ENCODE measurements around the gene ZDHHC11B.
"Not testable (repeated sequence)": the region's sequence is repeated elsewhere in the genome, so short reads cannot be mapped to it uniquely, and the experiment has no call there.

Gene ZDHHC11B

GRCh38 chr5:751992-752391, 32.5 kb downstream of the ZDHHC11B start:
- DNase-seq: not testable (repeated sequence)

DNA sequence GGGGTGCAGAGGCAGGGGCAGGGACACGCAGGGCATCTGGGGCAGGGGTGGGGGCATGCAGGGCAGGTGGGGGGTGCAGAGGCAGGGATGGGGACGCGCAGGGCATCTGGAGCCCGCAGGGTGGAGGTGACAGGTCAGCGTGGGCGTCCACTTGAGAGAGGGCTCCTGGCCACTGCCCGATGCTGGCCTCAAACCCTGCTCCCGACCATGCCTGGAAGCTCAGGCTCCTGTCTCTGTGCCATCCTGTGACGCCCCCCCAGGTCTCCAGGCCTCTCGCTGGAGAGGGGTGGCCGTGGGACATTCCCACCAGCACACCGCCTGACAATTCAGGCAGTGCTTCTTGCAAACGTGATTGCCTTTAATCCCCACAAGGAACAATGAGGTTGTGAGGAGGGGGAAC, 33.0 kb downstream of the ZDHHC11B start:
- DNase-seq: no peak

GRCh38 chr5:750226-750625, 34.3 kb downstream of the ZDHHC11B start:
- DNase-seq: not testable (repeated sequence)

GRCh38 chr5:749101-749670, 35.3 kb downstream of the ZDHHC11B start:
- no peak for DNase-seq

DNA sequence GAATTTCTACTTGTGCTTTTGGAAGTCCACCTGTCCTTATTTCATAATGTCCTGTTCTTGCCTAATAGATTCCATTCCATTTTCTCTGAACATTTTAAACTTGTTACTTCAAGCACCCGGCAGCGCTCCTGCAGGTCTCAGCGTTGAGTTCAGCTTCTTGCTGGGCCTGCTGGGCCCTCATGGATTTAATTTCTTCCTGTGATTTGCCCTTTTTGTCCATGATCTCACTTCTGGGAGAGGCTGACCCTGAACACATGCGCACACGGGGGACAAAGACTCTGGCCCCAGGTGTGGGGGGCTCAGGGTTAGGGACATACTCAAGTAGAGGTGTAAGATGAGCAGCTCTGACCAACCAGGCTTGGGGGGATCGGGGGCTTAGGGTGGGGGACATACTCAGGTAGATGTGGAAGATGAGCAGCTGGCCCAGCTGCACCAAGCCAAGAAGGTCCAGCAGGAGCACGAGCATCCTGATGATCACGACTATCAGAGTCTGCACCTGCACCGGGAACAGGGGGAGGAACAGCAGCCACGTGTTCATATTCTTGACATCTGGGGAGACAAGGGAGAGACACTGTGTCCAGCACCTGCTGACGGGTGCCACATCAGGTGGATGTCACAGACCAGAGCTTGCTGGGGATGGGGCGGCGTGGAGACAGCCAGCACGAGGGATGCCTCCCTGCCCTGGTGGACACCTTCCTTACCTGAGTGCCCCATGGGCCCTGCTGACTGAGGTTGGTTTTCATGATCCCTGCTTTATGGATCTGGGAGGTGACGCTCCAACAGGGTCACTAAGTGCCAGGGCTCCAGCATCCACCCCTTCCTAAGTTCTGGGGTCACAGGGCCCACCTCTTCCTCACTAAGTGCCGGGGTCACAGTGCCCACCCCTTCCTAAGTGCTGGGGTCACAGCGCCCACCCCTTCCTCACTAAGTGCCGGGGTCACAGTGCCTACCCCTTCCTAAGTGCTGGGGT, 36.2 kb downstream of the ZDHHC11B start:
- not testable (repeated sequence) for DNase-seq

- DNase-seq: not testable (repeated sequence)
These were observed 37.2 kb downstream of the ZDHHC11B start for GRCh38 chr5:747303-747844.

DNA sequence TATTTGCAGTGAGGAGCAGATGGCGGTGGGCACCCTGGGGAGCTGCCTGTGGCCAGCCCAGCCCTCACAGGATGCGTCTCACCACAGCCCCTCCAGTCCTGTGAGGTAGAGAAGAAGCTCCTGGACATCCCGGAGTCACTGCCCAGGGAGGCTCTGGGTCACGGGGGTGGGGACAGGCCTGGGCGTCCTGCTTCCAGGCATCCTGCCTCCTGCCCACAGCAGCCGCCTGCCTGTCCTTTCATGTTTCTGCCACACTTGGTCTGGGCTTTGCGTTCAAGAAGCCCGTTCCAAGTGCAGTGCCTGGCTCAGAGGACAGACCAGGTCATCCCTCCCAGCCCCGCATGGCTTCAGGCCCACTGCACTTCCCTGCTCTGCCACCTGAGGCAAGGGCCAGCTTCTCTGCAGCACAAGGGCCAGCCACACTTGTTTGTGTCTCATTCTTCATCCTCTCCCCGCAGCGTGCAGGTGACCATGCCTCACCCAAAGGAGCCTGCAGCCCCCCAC, 38.2 kb downstream of the ZDHHC11B start:
- no peak for DNase-seq

DNA sequence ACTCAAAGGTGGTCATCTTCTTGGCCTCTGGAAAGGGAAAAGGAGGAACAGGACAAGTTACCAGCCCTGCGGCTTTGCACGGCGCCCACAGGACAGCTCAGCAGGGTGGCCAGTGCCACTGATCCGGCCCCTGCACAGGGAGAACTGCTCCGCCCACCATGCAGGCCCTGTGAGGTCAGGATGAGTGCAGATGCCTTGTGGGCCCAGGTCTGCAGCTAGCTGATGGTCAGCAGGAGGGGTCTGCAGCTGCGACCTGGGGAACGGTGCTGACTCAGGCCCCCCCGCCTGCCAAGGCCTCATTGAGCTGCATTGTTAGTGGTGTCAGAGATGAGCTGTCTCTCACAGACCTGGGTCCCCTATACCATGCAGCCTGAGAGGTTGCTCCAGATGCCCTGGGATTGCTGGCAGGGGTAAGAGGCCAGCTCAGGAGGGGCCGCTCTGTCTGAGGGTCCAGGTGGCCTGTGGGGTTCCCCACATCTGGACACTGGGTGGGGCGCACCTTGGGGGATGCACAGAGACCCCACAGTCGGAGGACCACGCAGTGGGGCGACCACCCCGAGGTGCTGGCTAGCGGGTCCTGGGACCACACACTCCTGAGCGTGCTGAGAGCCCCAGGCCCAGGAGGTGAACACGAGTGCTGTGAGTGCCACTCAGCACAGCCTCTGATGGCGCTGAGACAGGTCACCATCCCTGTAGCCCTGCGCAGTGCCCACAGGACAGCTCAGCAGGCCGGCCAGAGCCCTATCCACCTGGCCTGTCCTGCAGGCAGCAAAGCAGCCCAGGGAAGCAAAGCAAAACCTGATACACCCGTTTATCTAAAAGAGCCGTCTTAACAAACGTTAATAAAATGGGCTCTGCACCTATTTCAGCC, 39.0 kb downstream of the ZDHHC11B start:
- DNase-seq: not testable (repeated sequence)

DNA sequence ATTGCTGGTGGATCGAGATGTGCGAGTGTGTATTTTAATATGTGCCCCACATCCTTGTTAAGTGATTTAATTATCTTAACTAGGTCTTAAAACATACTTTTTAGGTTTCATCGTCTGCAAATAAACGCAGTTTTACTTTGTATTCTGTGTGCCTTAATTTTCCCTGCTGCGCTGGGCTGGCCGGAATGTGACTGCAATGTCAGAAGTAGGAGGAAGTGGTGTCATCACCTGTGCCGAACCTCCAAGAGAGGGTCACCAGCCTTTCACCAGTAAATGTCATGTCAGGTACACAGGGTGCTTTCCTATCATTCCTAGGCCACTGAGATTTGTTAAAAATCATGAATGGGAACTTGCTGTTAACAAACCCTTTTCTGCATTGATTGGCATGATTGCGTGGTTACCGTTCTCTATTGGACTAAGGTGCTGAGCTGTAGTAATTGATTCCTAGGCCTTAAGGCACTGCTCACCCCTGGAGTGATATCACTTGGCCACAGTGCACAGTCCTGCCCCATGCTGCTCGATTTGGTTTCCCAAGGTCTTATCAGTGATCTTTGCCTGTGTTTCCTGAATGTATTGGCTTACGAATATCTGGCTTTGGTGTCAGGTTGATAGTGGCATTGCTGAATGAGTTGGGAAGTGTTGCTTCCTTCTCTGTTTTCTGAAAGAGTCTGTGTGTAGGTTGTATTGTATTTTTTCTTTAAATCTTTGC, 40.7 kb downstream of the ZDHHC11B start:
- DNase-seq: not testable (repeated sequence)

- DNase-seq: not testable (repeated sequence)
These were observed 42.3 kb downstream of the ZDHHC11B start for GRCh38 chr5:742276-742675.

DNA sequence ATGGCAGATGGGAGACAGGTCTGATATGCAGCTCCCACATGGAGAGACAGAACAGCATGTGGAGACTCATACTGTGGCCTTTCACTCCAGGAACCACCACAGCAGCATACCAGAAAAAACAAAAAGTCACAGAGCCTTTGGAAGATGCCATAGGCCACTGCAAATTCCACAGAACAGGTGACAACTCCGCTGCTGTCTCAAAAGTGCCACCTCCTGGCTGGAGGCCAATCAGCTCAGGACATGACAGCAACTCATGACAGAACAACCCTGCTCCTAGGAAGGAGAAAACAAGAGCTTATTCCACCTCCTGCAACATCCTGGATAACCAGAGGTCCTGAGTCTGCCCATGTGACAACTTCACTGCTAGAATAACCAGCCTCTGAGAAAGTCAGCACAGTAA, 50.4 kb downstream of the ZDHHC11B start:
- not testable (repeated sequence) for DNase-seq

- DNase-seq: not testable (repeated sequence)
These were observed 51.6 kb downstream of the ZDHHC11B start for GRCh38 chr5:732754-733454.

DNA sequence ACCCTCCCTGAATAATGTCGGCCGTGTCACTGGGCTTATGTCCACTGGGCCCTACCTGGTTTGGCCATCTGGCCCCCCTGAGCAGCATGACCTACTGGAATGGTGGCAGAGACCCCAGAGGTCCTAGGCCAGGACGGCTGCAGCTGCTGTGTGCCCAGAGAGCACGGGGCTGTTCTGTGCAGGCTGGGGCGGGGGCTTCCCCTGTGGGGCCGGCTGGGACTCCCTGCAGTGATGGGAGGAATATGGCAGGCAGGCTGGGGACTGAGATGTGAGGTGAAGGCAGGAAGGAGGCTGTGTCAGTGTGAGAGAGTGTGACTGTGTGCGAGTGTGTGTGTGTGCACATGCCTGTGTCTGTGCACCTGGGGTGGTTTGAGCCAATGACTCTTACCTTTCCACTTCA, 55.3 kb downstream of the ZDHHC11B start:
- not testable (repeated sequence) for DNase-seq

GRCh38 chr5:727087-727486, 57.4 kb downstream of the ZDHHC11B start:
- DNase-seq: not testable (repeated sequence)

- not testable (repeated sequence) for DNase-seq
These were observed 60.7 kb downstream of the ZDHHC11B start for GRCh38 chr5:723865-724264.

GRCh38 chr5:723309-723708, 61.2 kb downstream of the ZDHHC11B start:
- not testable (repeated sequence) for DNase-seq

GRCh38 chr5:719379-719778, 65.2 kb downstream of the ZDHHC11B start:
- DNase-seq: not testable (repeated sequence)

DNA sequence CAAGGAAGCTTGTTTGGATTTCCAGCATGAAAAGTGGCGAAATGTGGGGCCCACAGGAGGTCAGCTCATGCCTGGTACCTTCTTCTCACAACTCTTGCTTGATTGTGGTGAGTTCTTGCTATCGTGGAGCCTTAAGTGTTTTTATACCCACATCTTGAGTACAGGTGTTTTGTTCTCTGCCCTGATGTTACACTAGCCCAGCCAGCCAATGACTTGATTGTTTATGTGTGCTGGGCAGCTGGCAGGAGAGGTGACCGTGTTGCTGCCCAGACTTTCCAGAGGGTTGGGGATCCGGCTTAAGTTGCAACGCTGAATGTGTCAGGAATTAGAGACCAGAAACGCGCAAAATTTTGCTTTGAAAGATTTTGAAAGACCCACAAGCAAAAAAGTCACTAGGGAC, 67.4 kb downstream of the ZDHHC11B start:
- no peak for DNase-seq

- DNase-seq: not testable (repeated sequence)
These were observed 67.8 kb downstream of the ZDHHC11B start for GRCh38 chr5:716740-717139.

- DNase-seq: not testable (repeated sequence)
These were observed 68.9 kb downstream of the ZDHHC11B start for GRCh38 chr5:715636-716035.
